KMS-11 (cell line): ENCODE measurements around the gene IGF1.

Experiments
- H2AFZ ChIP-seq: fragments of 200-600 bp; sonication (generic); 2 replicates; pipeline ENCODE4 v1.6.1; 2016; ENCODE audit warnings: antibody characterized with exemption, mixed run types, low read depth
- H3K27ac ChIP-seq: fragments of 200-600 bp; sonication (generic); 2 replicates; pipeline ENCODE4 v1.6.1; 2016; ENCODE audit warnings: mild to moderate bottlenecking, mixed run types
- H3K27me3 ChIP-seq: fragments of 200-600 bp; sonication (generic); 2 replicates; pipeline ENCODE4 v1.6.1; 2017; ENCODE audit warnings: mild to moderate bottlenecking, low read depth, mixed run types, moderate library complexity; ENCODE audit not compliant: insufficient read depth
- H3K36me3 ChIP-seq: fragments of 200-600 bp; sonication (generic); 2 replicates; pipeline ENCODE4 v1.6.1; 2017; ENCODE audit warnings: mild to moderate bottlenecking, mixed run types; ENCODE audit not compliant: insufficient read depth
- H3K4me1 ChIP-seq: fragments of 200-600 bp; sonication (generic); 2 replicates; pipeline ENCODE4 v1.6.1; 2016; ENCODE audit warnings: mild to moderate bottlenecking, low read depth, mixed run types; ENCODE audit not compliant: poor library complexity, severe bottlenecking
- H3K4me2 ChIP-seq: fragments of 200-600 bp; sonication (generic); 2 replicates; pipeline ENCODE4 v1.7.0; 2016; ENCODE audit warnings: mild to moderate bottlenecking, mixed run types
- H3K4me3 ChIP-seq: fragments of 200-600 bp; sonication (generic); IDR thresholded peaks from 2 replicates; pipeline ENCODE4 v1.6.1; 2017; ENCODE audit warnings: low read depth, low read length, mixed read lengths; ENCODE audit not compliant: insufficient read depth
- H3K79me2 ChIP-seq: fragments of 200-600 bp; sonication (generic); 2 replicates; pipeline ENCODE4 v1.6.1; 2016; ENCODE audit warnings: low read depth, mixed run types; ENCODE audit not compliant: insufficient read depth
- H3K9ac ChIP-seq: fragments of 200-600 bp; sonication (generic); 2 replicates; pipeline ENCODE4 v1.6.1; 2016; ENCODE audit warnings: mild to moderate bottlenecking, mixed run types
- H4K20me1 ChIP-seq: fragments of 200-600 bp; sonication (generic); 2 replicates; pipeline ENCODE4 v1.6.1; 2016; ENCODE audit warnings: mild to moderate bottlenecking, mixed run types; ENCODE audit not compliant: insufficient read depth
- TF ChIP-seq, protein P1 (sequence below): fragments of 200-600 bp; sonication (generic); conservative IDR thresholded peaks from 2 replicates; pipeline ENCODE4 v1.6.1; 2017; ENCODE audit warnings: low read depth, mild to moderate bottlenecking, antibody characterized with exemption, low read length, moderate library complexity, mixed read lengths

Gene IGF1

DNA sequence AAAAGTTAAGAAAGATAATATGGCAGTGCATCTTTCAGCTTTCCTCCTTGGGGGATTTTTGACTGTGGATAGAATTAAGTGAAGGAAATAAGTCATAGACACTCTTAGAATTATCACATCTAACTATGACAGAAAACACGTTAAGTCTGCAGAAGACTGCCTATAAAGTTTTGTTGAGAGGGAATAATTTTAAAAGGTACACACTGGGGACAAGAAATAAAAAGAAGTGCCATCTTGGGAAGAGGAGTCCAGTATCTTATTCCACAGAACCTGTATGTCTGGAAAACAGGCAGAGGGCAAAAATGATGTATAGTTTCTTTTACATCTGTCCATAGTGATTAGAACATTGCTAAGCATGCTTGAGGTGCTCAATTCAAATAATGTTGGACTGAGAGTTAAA lies 80.7 kb downstream of the IGF1 start:
- Histone ChIP-seq H3K4me3 (no peak overlapping the region), H3K36me3 (no peaks in the 10 kb centered on the region), H3K27me3 (no peaks in the 10 kb centered on the region), H3K4me2 (no peak overlapping the region), H3K4me1 (no peaks in the 10 kb centered on the region), H3K9ac (no peak overlapping the region), H3K27ac (no peak overlapping the region), H3K79me2 (no peaks in the 10 kb centered on the region), H4K20me1 (no peaks in the 10 kb centered on the region), H2AFZ (no peak overlapping the region)
- TF ChIP-seq, protein P1, sequence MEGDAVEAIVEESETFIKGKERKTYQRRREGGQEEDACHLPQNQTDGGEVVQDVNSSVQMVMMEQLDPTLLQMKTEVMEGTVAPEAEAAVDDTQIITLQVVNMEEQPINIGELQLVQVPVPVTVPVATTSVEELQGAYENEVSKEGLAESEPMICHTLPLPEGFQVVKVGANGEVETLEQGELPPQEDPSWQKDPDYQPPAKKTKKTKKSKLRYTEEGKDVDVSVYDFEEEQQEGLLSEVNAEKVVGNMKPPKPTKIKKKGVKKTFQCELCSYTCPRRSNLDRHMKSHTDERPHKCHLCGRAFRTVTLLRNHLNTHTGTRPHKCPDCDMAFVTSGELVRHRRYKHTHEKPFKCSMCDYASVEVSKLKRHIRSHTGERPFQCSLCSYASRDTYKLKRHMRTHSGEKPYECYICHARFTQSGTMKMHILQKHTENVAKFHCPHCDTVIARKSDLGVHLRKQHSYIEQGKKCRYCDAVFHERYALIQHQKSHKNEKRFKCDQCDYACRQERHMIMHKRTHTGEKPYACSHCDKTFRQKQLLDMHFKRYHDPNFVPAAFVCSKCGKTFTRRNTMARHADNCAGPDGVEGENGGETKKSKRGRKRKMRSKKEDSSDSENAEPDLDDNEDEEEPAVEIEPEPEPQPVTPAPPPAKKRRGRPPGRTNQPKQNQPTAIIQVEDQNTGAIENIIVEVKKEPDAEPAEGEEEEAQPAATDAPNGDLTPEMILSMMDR: no peak

DNA sequence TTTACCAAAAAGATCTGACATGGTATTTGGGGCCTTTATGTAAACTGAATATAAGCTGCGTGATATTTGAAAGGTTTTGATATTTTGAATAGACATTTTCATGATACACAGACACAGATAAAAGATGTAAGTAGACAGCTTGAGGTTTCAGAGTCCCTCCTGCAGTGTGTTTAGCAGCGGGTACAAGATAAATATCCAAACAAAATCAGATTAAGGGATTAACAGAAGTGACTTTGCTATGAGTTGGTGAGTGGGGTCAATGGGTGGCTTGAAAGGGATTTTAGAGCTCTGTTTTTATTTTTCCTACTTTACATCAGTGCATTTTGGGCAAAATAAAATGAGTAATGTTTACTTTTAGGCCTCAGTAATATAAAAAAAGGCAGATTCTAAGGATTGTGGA lies 84.1 kb downstream of the IGF1 start:
- TF ChIP-seq, protein P1: no peak

DNA sequence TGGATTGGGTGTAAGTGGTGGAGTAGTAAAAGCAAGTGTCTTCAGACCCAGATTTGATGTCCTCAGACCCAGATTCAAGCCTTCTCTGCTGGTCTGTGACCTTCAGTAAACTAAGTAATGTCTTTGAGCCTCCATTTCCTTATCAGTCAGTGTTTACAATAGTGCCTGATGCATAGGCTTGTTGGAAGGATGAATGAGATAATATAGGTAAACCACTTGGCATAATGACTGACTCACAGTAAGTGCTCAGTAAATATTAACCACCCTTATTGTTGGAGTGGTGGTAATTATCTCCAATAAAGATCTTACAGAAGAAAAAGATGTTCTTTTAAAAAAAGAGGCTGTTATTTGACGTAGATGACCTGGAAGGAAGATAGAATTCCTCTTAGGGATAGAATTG lies 86.2 kb downstream of the IGF1 start:
- no peak overlapping the region for H3K9ac ChIP-seq
- H3K27me3 ChIP-seq: no peaks in the 10 kb centered on the region
- no peaks in the 10 kb centered on the region for H3K4me1 ChIP-seq
- H4K20me1 ChIP-seq: no peaks in the 10 kb centered on the region
- H3K79me2 ChIP-seq: no peaks in the 10 kb centered on the region
- no peak overlapping the region for H3K4me3 ChIP-seq
- no peak overlapping the region for H3K27ac ChIP-seq
- no peaks in the 10 kb centered on the region for H3K36me3 ChIP-seq
- no peak overlapping the region for H2AFZ ChIP-seq
- no peak overlapping the region for H3K4me2 ChIP-seq
- TF ChIP-seq, protein P1: no peak

More for the DNA sequence above, 84.1 kb downstream of the IGF1 start:
- no peak overlapping the region for H3K27ac ChIP-seq
- H4K20me1 ChIP-seq: no peaks in the 10 kb centered on the region
- no peaks in the 10 kb centered on the region for H3K4me1 ChIP-seq
- H3K27me3 ChIP-seq: no peaks in the 10 kb centered on the region
- H3K79me2 ChIP-seq: no peaks in the 10 kb centered on the region
- H3K36me3 ChIP-seq: no peaks in the 10 kb centered on the region
- H2AFZ ChIP-seq: no peak overlapping the region
- no peak overlapping the region for H3K4me3 ChIP-seq
- H3K4me2 ChIP-seq: no peak overlapping the region
- no peak overlapping the region for H3K9ac ChIP-seq

DNA sequence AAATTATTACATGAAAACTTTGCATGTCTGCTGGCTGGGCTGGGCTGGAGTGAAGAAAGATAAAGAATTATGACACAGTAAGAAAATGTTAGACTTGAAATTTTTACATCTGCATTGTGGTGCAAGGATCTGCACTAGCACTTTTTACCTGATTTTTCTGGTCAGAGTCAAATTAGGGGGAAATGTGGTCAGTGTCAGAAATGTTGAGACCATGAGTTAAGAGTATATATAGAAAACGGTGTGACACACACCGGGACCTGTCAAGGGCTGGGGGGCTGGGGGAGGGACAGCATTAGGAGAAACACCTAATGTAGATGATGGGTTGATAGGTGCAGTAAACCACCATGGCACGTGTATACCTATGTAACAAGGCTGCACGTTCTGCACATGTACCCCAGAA lies 90.3 kb downstream of the IGF1 start:
- H4K20me1 ChIP-seq: no peaks in the 10 kb centered on the region
- H3K27ac ChIP-seq: no peak overlapping the region
- H2AFZ ChIP-seq: no peak overlapping the region
- no peaks in the 10 kb centered on the region for H3K36me3 ChIP-seq
- H3K4me2 ChIP-seq: no peak overlapping the region
- no peaks in the 10 kb centered on the region for H3K27me3 ChIP-seq
- H3K4me1 ChIP-seq: no peaks in the 10 kb centered on the region
- H3K79me2 ChIP-seq: no peaks in the 10 kb centered on the region
- TF ChIP-seq, protein P1: no peak
- no peak overlapping the region for H3K4me3 ChIP-seq
- no peak overlapping the region for H3K9ac ChIP-seq
